A673 (cell line): Measurements from ENCODE around the gene ZNF397.

Experiments
- EZH2 ChIP-seq: fragments of 200-600 bp; sonication (generic); IDR thresholded peaks from 2 replicates; pipeline ENCODE4 v1.6.1; 2017; ENCODE audit warnings: borderline replicate concordance, low read depth, mild to moderate bottlenecking, mixed read lengths, antibody characterized with exemption, low read length; ENCODE audit not compliant: poor library complexity, severe bottlenecking
- TF ChIP-seq, protein P1 (sequence below): fragments of 300-800, 200-600 bp; sonication (generic); conservative IDR thresholded peaks from 2 replicates; pipeline ENCODE4 v1.5.1; 2017; ENCODE audit warnings: low read depth, mild to moderate bottlenecking, antibody characterized with exemption, low read length, moderate library complexity, mixed read lengths

DNA sequence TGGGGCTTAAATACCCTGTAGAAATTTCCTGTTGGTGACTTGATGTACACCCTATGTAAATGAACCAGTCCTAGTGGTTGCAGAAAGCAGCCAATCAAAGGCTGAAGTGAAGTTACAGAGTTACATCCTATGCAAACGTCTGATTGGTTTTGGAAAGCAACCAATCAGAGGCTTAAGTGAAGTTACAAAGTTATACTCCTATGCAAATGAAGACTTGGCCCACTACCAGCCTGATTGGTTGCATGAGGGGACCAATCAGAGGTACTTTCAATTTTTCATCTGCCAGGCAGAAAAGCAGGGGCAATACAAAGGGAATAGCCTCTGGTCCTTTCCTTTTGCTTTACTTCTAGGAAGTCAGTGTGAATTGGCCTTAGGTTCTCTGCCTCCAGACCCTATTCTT lies 13.6 kb upstream of the ZNF397 start:
- TF ChIP-seq, protein P1, sequence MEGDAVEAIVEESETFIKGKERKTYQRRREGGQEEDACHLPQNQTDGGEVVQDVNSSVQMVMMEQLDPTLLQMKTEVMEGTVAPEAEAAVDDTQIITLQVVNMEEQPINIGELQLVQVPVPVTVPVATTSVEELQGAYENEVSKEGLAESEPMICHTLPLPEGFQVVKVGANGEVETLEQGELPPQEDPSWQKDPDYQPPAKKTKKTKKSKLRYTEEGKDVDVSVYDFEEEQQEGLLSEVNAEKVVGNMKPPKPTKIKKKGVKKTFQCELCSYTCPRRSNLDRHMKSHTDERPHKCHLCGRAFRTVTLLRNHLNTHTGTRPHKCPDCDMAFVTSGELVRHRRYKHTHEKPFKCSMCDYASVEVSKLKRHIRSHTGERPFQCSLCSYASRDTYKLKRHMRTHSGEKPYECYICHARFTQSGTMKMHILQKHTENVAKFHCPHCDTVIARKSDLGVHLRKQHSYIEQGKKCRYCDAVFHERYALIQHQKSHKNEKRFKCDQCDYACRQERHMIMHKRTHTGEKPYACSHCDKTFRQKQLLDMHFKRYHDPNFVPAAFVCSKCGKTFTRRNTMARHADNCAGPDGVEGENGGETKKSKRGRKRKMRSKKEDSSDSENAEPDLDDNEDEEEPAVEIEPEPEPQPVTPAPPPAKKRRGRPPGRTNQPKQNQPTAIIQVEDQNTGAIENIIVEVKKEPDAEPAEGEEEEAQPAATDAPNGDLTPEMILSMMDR, result no peak
- TF ChIP-seq EZH2, result no peak
